ENCODE data around the gene SRGAP1. TPM values are rescaled to one million over a fixed set of nuclear protein-coding genes. Genes with fewer than 3 reads are reported as not detected.

Gene SRGAP1
- total RNA-seq, 1 donor from 2014 or later, result 9.7 TPM

- H3K36me3 Mint-ChIP-seq, result no peaks in the 10 kb centered on the region
- no peak for TF ChIP-seq CTCF (IDR thresholded peaks at IDR 0.05; ENCODE audit: unreplicated experiment)
- no peak for DNase-seq (ENCODE audit: low spot score in 2 of 2, unreplicated experiment in 2 of 2)
- H3K27me3 Mint-ChIP-seq (ENCODE audit: low read depth), result no peaks in the 10 kb centered on the region
- H3K4me1 Mint-ChIP-seq, result peaks cover 11% of the 10 kb centered on the region
- H3K27ac Mint-ChIP-seq, result peak overlapping the region; percentile 0
- H3K9me3 Mint-ChIP-seq, result peaks cover 8% of the 10 kb centered on the region
- no peak overlapping the region for H3K4me3 Mint-ChIP-seq
Measured at GRCh38 chr12:63900922-63901793, 56.7 kb downstream of the SRGAP1 start.

- H3K4me1 Mint-ChIP-seq, result peaks cover 4% of the 10 kb centered on the region
- no peak for TF ChIP-seq CTCF (IDR thresholded peaks at IDR 0.05; ENCODE audit: unreplicated experiment)
- peaks cover 2% of the 10 kb centered on the region for H3K36me3 Mint-ChIP-seq
- H3K27me3 Mint-ChIP-seq (ENCODE audit: low read depth), result no peaks in the 10 kb centered on the region
- H3K4me3 Mint-ChIP-seq, result no peak overlapping the region
- H3K27ac Mint-ChIP-seq, result no peak overlapping the region
- no peak for DNase-seq (ENCODE audit: low spot score in 2 of 2, unreplicated experiment in 2 of 2)
- peaks cover 13% of the 10 kb centered on the region for H3K9me3 Mint-ChIP-seq
Measured at GRCh38 chr12:63904653-63905052, 60.2 kb downstream of the SRGAP1 start.

- no peaks in the 10 kb centered on the region for H3K27me3 Mint-ChIP-seq (ENCODE audit: low read depth)
- peaks cover 4% of the 10 kb centered on the region for H3K4me1 Mint-ChIP-seq
- no peak overlapping the region for H3K4me3 Mint-ChIP-seq
- TF ChIP-seq CTCF (IDR thresholded peaks at IDR 0.05; ENCODE audit: unreplicated experiment), result no peak
- peaks cover 13% of the 10 kb centered on the region for H3K9me3 Mint-ChIP-seq
- H3K27ac Mint-ChIP-seq, result no peak overlapping the region
- DNase-seq (ENCODE audit: low spot score in 2 of 2, unreplicated experiment in 2 of 2), result no peak
- peaks cover 2% of the 10 kb centered on the region for H3K36me3 Mint-ChIP-seq
Measured at GRCh38 chr12:63905544-63905943, 61.0 kb downstream of the SRGAP1 start.

GRCh38 chr12:63906876-63907275, 62.4 kb downstream of the SRGAP1 start:
- DNase-seq (ENCODE audit: low spot score in 2 of 2, unreplicated experiment in 2 of 2), result no peak
- no peak overlapping the region for H3K27ac Mint-ChIP-seq
- no peaks in the 10 kb centered on the region for H3K4me1 Mint-ChIP-seq
- no peak overlapping the region for H3K4me3 Mint-ChIP-seq
- H3K9me3 Mint-ChIP-seq, result peaks cover 13% of the 10 kb centered on the region
- no peaks in the 10 kb centered on the region for H3K27me3 Mint-ChIP-seq (ENCODE audit: low read depth)
- peaks cover 2% of the 10 kb centered on the region for H3K36me3 Mint-ChIP-seq
- TF ChIP-seq CTCF (IDR thresholded peaks at IDR 0.05; ENCODE audit: unreplicated experiment), result no peak

GRCh38 chr12:63907561-63907960, 63.1 kb downstream of the SRGAP1 start:
- no peaks in the 10 kb centered on the region for H3K4me1 Mint-ChIP-seq
- DNase-seq (ENCODE audit: low spot score in 2 of 2, unreplicated experiment in 2 of 2), result no peak
- H3K36me3 Mint-ChIP-seq, result peaks cover 2% of the 10 kb centered on the region
- H3K27ac Mint-ChIP-seq, result no peak overlapping the region
- no peaks in the 10 kb centered on the region for H3K27me3 Mint-ChIP-seq (ENCODE audit: low read depth)
- no peak for TF ChIP-seq CTCF (IDR thresholded peaks at IDR 0.05; ENCODE audit: unreplicated experiment)
- H3K9me3 Mint-ChIP-seq, result peaks cover 13% of the 10 kb centered on the region
- no peak overlapping the region for H3K4me3 Mint-ChIP-seq

All from mesothelial cell of epicardium (in vitro differentiated cells).